ENCODE data around the gene PCSK2.

The PCSK2 gene

DNA sequence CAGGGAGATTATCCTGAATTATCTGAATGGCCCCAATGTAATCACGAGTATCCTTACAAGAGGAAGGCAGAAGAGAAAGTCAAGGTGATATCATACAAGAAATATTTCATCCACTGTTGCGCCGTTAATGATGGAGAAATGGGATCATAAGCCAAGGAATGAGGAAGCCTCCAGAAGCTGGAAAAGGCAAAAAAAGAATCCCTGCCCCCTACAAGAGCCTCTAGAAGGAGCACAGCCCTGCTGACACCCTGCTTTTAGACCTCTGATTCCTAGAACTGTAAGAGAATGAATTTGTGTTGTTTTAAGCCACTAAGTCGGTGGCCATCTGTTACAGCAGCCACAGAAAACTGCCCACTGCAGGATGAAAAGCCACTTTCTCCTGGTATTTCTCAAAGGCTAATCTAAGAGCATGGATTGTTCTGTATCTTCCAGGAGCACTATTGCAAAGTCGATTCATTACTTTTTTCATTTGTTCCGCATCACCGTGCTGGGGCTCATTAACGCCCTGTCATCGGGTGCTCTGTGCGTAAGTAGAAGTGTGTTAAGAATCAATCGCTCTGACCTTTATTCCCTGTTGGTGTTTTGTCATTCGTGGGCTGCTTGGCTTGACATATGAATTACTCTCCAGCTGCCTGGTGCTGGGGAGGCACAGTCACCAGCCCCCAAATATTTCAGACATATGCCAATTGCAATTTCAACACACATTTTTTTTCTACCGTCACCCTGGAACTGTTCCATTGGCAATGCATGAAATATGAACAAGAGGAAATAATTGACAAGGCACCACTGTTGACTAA lies 117.0 kb downstream of the PCSK2 start:
- DNase-seq: no peak

DNA sequence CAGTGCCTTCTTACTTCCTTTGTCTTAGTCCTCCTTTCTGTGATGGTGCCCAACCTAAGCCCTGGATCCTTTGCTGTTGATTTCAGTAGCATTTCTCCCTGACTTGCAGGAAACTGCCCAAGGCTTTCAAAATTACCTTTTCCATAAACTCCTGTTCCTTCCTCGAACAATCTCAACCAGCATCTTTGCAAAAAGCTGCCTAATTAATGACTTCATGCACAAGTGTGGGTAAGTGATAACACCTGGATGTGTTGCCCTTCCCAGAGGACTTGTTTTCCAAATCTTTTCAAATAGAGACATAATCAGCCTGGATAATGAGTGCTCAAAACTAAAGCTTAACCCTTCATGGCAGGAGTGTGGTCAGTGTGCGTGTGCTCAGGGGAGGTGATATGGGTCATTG lies 118.0 kb downstream of the PCSK2 start:
- DNase-seq: no peak

DNA sequence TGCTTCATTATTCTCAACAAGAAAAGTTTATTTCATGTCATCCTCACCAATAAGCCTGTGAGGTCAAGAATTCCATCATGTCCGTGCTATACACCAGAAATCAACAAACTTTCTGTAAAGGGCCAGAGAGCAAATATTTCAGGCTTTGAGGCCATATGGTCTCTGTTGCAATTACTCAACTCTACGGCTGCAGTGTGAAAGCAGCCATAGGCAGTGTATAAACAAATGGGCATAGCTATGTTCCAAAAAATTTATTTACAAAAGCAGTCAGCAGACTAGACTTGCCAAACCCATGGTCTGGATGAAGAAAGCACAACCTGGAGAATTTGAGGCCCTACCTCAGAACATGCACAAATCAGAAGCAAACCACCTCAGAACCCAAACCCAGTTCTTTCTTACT lies 118.5 kb downstream of the PCSK2 start:
- no peak for DNase-seq

DNA sequence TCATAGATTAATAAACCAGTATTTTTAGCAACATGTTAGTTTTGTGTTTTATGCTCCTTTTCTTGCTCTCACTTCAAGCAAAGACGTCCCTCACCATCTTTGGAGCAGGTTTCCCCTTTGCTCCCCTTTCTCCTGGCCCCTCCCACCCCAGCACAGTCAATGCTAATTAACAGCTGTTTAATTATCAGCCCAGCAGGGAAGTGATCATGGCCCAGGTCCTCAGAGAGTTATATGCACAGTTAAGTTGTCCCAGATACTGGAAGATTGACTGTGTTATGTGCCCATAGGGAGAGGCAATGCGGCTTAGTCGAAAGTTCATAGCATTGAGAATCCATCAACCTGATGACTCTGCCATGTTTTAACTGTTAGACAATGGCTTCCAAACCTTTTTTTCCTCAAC lies 123.5 kb downstream of the PCSK2 start:
- no peak for DNase-seq

DNA sequence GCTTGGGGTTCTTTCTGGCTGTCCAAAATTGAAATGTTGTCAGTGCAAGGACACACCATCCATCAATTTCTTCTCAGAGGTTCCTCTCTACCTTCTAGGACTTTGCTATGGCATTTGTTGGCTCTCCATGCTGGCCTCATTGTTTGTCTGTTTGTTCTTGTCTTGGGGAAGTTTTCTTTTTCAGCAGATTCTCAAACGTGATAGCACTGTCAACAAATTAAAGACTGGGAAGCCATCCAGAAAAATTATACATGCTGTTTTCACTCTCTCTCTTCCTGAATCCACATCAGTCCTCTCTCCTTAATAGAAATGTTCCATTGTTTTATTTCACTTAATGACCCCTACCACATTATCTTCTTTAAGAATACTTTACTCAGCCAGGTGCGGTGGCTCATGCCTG lies 130.4 kb downstream of the PCSK2 start:
- no peak for DNase-seq

DNA sequence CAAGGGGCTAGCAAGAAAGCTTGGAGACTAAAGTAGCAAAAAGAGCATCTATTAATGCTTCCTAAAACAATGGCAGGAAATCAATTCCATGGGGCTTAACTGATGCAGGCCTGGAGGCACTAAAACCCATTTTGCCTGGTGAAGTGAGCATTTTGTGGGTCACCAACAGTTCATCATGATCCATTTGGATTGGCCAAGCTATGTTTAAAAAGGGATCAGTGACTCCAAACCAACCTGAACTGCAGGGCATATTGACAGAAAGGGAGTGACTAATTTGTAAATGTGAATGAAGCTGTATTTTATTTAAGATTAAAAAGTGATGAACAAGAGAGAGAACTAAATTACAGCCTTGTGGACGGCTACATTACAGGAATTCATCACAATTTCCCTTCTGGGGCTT lies 132.0 kb downstream of the PCSK2 start:
- no peak for DNase-seq

DNA sequence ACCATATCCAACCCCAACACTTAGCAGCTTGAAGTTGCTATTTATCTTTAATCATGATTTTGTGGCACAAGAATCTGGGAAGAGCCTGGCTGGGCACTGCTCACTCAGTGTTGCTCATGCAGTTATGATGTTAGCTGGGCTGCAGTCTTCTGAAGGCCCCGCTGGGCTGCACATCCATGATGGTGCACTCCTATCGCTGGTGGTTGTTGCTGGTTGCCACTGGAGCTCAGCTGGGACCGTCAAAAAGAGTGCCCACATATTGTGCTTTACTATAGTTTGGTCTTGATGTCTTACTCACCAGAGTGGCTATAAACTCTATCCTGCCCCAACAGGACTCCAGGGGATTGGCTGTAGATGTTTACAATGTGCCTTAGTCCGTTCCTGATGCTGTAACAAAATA lies 137.8 kb downstream of the PCSK2 start:
- DNase-seq: no peak

DNA sequence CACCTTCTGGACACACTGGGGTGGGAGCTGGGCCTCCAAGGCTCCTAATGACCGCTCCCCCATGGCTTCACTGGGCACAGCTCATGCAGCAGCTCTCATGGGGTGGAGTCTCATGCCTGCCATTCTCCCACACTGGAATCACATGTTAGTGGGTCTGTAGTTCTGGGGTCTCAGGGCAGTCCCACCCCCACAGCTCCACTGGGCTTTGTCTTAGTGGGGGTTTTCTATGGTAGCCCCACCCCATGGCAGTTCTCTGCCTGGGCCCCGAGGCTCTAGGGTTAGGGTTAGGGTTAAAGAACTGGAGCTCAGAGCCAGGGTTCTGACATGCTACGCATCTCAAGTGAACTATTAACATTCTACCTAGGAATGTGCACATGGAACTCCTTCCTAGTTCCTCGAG lies 139.0 kb downstream of the PCSK2 start:
- no peak for DNase-seq

DNA sequence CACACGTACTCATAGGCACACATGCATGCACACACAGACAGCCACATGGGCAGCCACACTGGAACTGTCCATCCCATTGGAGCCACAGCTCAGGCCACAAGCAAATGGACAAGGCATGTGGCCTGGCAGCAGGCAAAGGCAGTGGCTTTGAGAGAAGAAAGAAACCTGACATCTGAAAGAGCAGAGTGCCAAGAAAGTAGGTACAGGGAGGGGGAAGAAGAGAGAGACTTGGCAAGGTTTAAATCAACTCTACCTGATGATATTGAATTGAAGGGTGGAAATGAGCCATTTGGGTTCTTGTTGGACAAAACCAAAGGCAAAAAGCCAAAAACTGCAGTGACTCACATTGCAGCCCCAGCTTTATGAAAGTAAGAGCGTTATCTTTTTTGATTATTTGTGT lies 142.7 kb downstream of the PCSK2 start:
- no peak for DNase-seq

DNA sequence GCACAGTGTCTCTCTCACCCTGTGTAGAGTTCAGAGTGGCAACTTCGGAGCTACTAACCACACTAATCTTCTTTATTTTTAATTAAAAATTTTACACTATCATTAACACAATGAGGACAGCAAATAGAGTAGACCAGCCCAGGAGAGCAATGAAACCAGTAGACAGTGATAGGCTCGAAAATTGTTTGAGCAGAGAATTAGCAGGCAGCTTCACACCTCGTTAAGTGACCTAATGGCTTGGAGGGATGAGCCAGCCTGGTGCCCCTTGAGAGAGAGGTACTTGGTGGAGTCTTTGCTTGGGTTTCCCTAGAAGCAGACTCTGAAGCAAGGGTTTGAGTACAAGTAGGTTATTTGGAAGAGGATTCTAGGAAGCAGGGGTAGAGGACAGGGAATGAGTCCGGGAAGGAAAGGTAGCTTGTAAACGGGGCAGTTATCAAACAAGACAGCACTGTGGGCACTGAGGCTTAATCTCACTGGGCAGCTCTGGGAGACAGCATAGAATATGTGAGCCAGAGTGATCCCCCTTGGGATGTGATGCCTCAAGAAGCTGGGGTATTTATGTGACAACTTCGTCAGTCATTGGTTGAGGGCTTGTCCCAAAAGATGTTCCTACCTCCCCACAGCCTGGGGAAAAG lies 146.1 kb downstream of the PCSK2 start:
- no peak for DNase-seq

DNA sequence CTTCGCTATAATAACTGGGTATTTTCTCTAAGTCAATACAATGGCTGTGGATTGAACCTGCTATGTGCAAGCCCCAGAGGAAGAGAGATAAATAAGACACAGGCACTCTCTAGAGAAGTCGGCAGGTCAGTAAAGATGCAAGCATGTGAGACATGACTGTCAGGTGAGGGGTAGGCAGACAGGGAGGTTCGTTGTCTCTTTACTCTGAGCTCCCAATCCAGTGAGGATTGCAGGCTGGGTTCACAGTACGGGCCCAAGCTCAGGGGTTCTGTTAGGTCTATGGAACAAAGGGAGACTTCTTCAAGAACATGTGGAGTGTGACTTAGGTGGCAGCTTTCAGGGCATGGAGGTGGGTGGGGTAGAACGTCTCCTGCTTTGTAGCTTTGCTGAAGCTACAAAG lies 147.2 kb downstream of the PCSK2 start:
- no peak for DNase-seq

DNA sequence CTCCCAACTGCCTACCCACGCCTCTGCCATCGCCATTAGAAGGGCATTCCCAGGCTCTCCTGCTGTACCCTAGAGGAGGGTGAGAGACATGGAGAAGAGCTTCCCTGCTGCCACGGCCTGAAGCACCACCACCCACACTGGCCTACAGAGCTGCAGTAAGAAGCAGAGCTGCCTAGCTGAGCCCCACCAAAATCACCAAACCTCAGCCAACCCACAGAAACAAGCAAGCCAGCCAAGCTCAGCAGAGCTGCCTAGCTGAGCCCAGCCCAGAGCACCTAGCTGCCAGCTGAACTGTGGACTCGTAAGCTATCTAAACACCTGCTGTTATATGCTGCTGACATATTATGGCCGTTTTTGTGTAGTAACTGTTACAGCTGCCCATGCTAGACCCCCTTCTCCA lies 149.2 kb downstream of the PCSK2 start:
- DNase-seq: no peak

DNA sequence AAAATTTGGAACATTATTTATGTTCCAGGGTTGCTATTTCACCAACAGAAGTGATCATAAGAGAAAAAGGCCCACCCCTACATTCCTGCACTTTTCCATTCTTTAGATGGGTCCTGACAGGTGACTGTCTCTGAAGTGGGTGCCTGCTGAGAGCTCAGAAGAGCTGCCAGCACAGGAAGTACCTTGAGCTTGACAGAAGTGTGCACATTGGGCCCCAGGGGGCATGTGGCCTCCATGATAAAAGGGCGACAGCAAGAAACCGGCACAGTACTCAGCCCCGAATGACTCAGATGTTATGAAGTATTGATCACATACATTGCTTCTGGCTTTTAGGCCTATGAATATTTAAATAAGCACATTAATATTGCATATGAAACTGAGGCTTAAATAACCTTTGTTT lies 150.4 kb downstream of the PCSK2 start:
- DNase-seq: no peak

DNA sequence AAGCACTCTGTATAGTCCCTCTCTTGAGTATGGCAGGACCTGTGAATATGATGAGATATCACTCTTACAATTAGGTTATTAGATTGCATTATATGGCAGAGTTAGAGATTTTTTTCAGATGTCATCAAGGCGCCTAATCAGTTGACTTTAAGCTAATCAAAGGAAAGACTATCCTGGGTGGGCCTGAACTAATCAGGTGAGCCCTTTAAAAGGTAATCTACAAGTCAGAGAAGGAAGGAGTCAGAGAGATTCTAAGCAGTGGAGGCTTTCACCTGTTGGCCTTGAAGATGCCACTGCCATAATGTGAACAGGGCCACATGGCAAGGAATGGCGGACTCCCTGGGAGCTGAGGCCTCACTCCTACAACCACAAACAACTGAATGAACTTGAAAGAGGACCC lies 152.8 kb downstream of the PCSK2 start:
- no peak for DNase-seq

DNA sequence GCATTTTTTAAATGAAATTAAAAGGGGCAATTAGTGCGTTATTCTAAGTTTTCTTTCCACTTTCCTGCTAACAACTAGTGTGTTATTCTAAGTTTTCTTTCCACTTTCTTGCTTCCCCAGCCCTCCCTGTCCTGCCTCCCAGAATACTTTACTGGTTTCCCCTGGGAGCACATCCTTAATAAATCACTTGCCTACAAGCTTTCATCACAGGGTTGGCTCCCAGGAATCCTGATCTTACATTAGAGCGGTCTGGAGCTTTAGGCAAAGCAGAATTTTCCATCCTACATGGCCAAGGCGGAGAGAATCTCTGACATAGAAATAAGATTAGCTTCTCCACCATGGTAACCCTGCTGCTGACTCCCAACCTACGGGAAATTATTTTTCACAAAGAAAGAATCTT lies 154.0 kb downstream of the PCSK2 start:
- DNase-seq: no peak

DNA sequence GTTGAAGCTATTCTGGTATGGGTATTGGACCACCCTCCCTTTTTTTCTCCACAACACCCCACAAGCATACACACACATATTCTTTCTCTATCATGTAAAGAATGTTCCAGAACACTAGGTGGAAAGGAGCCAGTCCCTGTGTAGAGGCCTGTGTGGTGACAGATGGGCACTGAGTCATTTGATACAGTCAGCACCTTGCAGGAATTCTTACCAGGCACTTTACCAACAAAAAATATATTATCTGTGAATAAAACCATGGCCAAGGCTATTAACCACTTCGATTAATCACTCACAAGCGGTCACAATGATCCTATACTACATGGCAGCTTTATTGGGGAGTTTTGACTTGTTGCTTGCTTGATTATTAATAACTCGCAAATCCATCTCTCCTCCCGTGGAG lies 154.9 kb downstream of the PCSK2 start:
- no peak for DNase-seq

DNA sequence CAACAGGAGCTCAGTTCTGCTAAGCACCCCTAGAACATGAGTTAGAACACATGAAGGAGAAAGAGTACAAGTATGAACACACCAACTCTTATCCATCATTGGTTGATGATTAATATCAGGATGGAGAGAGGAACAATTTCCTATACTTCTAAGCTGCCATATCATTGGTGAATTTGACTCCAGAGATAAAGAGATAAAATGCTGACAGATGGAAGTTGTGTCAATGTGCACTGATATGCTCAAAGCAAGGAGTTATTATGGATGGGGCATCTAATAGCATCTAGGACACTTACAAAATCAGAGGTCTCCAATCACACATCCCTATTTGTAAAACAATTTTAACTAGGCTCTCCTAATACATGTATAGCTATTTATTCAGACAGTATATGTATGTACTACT lies 159.0 kb downstream of the PCSK2 start:
- DNase-seq: no peak

DNA sequence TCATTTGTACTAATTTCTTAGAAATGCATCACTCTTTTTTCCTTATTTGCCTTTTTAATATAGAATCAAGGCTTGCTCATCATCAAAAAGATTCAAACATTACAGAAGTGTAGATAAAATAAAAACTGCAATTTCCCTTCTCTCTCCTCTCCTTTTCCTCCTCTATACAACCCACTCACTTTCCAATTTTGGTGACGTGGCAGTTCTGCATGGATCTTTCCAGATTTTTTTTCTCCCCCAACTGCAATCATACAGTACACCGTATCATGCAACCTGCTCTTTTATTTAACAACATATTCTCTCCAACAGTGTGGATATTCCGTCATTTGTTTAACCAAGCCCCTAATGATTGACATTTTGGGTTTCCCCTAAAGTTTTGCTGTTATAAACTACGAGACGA lies 163.8 kb downstream of the PCSK2 start:
- DNase-seq: no peak

DNA sequence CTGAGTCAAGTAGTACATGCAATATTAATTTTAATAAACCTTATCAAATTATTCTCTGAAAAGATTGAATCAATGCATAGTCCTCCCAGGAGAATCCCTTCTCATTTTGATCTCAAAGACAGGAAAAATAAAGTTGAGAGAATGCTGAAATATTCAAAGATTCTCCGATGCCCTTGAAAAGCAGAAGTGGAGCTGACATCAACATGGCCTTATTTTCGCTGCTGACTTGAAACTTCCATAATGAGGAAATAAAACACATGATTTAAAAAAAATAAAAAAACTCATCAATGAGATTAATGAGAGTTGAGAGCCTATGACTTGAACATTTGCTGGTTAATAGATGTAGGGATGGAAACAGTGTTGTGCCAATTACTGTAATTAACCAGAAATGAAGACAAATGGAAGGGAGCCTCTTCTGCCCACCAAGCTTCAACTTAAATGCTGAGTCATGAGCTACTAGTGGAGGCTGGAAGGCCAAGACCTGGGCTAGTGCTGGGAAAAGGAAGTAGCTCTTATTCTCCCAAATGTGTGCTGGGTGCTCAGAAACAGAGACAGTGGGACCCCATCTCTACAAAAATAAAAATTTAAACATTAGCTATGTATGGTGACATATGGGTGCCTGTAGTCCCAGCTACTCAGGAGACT lies 164.4 kb downstream of the PCSK2 start:
- DNase-seq: no peak

DNA sequence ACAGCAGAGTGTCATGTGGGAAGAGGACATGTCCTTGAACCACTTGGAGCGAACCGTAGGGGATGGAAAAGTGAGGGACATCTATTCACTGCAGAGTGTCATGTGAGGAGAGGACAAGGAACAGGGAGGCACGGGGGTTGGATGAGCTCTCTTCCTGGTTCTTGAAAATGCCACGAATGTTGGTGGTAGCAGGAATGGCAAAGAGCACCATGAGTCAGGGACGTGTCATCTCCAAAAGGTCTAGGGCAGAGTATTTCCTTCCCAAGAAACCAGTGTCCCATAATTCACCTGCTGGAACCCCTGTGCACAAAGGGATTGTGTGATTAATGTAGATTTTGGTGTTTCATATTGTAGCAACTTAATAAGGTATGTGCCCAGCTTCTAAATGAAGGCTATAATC lies 167.6 kb downstream of the PCSK2 start:
- DNase-seq: no peak

DNA sequence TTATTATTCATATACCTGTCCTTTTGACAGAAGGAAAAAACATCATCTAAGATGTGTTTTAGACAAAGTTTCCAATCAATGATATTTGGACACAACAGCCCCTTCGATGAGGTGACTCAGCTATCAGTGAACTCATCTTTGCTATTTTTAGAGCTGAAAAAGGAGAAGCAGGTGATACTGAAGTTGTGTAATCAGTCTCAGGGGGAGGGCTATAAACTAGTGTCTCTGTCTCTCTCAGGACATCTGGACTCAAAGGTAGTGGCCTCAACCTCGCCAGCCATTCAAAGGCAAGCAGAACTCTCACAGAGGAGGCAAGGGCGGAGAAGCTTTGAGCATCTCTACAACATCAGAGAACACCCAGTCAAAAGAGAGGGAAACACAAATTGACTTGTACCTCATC lies 168.9 kb downstream of the PCSK2 start:
- DNase-seq: no peak

DNA sequence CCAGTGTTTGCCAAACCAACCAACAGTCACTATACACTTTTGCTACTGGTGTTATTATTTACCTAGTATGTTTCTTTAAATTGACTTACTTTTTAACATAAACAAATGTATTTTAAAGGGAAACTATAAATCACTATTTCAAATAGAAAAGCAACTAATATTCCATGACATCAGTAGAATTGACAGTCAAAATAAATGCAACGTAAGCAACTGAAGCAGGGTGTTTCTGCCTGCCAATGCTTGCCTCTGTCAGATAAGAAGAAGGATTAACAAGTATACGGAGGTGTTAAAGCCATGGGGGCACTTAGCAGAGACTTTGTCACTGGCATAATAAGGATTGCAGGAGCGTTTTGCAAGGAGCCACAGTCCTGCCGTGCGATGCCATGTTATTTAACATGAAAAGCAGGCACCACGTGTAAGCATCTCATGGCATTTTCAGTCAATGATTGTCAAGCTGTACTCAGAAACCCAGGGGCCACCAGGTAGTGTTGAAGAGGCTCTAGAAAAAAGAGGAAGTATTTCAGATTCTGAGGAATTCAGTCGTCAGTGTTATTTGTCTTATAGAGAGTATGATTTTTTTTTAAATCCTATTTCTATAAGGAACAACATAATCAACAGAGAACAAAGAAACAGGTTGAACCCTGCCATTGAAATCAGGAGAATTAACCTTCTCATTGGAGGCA lies 172.6 kb downstream of the PCSK2 start:
- DNase-seq: no peak

DNA sequence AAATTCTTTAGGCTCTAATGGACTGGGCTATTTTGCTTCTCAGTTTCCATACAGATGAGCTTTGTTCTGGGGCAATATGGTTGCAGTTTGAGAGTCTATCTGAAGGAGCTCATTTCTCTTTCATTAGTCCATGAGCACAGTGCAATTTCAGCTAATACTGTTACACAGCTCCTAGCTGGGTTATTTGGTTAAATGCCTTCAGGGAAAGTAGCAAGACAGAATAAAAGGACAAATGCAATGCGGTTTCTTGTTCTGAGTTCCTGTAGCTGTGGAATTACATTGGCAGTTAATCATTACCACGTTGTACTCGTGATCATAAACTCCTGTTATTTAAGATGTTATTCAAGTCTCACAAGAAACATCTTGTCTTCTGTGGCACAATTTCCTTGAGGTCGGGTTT lies 176.6 kb downstream of the PCSK2 start:
- DNase-seq: no peak

DNA sequence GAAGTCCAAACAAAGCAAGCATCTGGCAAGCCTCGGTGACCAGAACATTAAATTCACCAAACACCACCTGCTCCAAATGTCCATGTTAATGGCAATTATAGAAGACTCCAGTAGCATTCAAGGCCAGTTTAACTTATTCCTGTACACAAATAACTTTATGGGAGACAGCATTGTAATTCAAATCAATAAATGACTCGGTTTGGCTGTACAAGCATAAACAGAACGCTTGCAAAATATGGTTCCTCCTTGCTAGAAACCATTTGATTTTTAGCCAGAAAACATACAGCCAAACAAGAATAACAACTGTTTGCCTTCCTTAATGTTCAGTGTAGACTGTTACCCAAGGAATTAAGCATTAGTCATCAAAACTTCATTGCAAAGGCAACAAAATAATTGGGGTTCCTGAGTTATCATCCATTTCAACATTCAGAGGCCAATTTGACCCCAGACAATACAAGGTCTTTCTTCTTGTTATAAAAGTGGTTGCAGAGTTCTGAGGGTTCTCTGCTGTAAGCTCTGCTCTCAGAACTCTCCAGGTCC lies 179.3 kb downstream of the PCSK2 start:
- DNase-seq: no peak

Data from SW 1271 (cell line).